Upper lobe of left lung (tissue), 4 donors: ENCODE data around the gene OLA1.

Experiments
- EP300 ChIP-seq, 4 donors: sonication (generic); formaldehyde crosslinking; IDR thresholded peaks; one replicate each; pipeline ENCODE4 v1.5.1; 2017; ENCODE audit warnings: antibody characterized with exemption in 4 of 4, control low read depth in 2 of 4
- POLR2A ChIP-seq, 4 donors: fragments of 450-650 bp; IDR thresholded peaks; one replicate each; pipeline ENCODE4 v1.5.1; 2016 to 2017; ENCODE audit warnings: antibody characterized with exemption in 4 of 4, mild to moderate bottlenecking in 2 of 4
- POLR2AphosphoS5 ChIP-seq, 2 donors: sonication (generic); formaldehyde crosslinking; IDR thresholded peaks; one replicate each; pipeline ENCODE4 v1.5.1; 2017; ENCODE audit warnings: antibody characterized with exemption in 2 of 2

DNA sequence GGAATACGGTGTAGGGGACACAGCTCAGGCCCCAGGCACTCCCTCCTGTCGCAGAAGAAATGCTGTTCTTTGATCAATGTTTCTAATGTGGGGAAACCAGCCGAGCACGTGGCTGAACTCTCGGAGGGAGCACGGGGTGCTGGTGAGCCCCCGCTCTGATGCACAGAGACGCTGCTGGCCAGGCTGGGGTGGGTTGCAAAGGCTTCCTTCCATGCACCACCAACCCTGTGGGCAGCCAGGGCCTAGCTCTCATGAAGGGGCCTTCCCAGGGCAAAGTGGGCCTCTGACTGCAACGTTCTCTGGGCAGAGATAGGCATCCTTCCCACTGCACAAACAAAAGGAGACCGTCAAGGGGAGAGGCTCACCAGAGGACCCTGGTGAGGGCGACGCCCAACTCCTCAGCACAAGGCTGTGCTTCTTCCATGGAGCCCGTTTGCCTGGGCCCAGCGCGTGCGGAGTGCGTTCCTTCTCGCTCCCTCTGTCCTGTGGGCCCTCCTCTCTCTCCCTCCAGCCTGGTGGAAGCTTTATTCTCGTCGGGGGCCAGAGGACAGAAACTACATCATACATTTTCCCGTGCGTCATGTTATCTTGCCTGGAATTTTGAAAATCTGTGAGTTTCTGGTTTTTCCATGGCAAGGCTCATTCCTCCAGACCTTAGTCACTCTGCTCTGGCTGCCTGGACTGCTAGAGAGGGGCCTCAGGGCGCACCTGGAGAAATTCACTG is 222.0 kb downstream of the OLA1 start:
- TF ChIP-seq POLR2AphosphoS5 (IDR thresholded peaks at IDR 0.05) = no peak
- TF ChIP-seq POLR2A (IDR thresholded peaks at IDR 0.05) = no peak
- no peak for TF ChIP-seq EP300 (IDR thresholded peaks at IDR 0.05)
